ENCODE data around the gene WDR83. TPM values are rescaled to one million over a fixed set of nuclear protein-coding genes. Genes with fewer than 3 reads are reported as not detected.

WDR83 gene
- polyA plus RNA-seq, 3 donors, result 7.9 to 9.9 (median 8.5) TPM

DNA sequence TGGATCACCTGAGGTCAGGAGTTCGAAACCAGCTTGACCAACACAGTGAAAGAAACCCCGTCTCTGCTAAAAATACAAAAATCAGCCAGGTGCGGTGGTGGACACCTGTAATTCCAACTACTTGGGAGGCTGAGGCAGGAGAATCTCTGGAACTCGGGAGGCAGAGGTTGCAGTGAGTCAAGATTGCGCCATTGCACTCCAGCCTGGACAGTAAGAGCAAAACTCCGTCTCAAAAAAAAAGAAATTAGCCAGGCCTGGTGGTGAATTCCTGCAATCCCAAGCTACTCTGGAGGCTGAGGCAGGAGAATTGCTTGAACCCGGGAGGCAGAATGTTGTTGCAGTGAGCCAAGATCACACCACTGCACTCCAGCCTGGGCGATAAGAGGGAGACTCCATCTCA lies 42.0 kb downstream of the WDR83 start:
- no peaks in the 10 kb centered on the region for H3K4me1 Mint-ChIP-seq
- no peak for DNase-seq
- WGBS (ENCODE audit: insufficient coverage), result 95% methylated on average over 6 of the region's 8 CpGs

GRCh38 chr19:12711187-12711586 lies 44.6 kb downstream of the WDR83 start:
- Mint-ChIP-seq H3K36me3 (peaks cover 69 to 95% of the 10 kb centered on the region in 2 donors), H3K4me3 (no peak overlapping the region), H3K27me3 (ENCODE audit: low read depth in 3 of 3) (peaks cover 0 to 1% (median 0%) of the 10 kb centered on the region in 3 donors), H3K27ac (peak overlapping the region in 1 of 7 donors; percentile 32), H3K9me3 (peaks cover 0 to 4% (median 0%) of the 10 kb centered on the region in 7 donors), H3K4me1 (no peaks in the 10 kb centered on the region)
- H3K27ac ChIP-seq (ENCODE audit: low read depth in 1 of 2, low read length in 2 of 2), result no peak overlapping the region
- H3K27me3 ChIP-seq (ENCODE audit: control insufficient read depth in 2 of 2, insufficient read depth in 2 of 2, low read length in 2 of 2), result no peaks in the 10 kb centered on the region
- H4K20me1 ChIP-seq (ENCODE audit: insufficient read depth, low read length), result no peaks in the 10 kb centered on the region
- H3K9me3 ChIP-seq (replicated peaks in 1 of 2; ENCODE audit: control insufficient read depth in 1 of 2, insufficient read depth in 1 of 2, low read length in 2 of 2), result no peaks in the 10 kb centered on the region
- intact Hi-C loops (cut with micrococcal nuclease), result no loop called here
- no peak overlapping the region for H2AFZ ChIP-seq (ENCODE audit: insufficient read depth, low read depth, low read length, poor library complexity, severe bottlenecking)
- 97% methylated on average over 11 of the region's 17 CpGs for WGBS (ENCODE audit: insufficient coverage)
- no peaks in the 10 kb centered on the region for H3K79me2 ChIP-seq (ENCODE audit: insufficient read depth, low read length)
- peaks cover 69 to 87% of the 10 kb centered on the region in 2 donors for H3K36me3 ChIP-seq (replicated peaks in 1 of 2; ENCODE audit: control insufficient read depth in 1 of 2, insufficient read depth in 2 of 2, low read length in 2 of 2)
- TF ChIP-seq CTCF (IDR thresholded peaks at IDR 0.05), result no peak
- H3K4me3 ChIP-seq (replicated peaks in 1 of 3; ENCODE audit: low read depth in 2 of 3, low read length in 3 of 3), result no peak overlapping the region
- no peaks in the 10 kb centered on the region for H3K4me1 ChIP-seq (ENCODE audit: control insufficient read depth in 1 of 2, insufficient read depth in 2 of 2, low read length in 2 of 2)
- H3K9ac ChIP-seq (ENCODE audit: insufficient read depth, low read length, poor library complexity, severe bottlenecking), result no peak overlapping the region
- H3K4me2 ChIP-seq (replicated peaks; ENCODE audit: extremely low read depth, low read length, poor library complexity, severe bottlenecking), result no peak overlapping the region
- no peak for DNase-seq

More for the DNA sequence above, 42.0 kb downstream of the WDR83 start:
- no peaks in the 10 kb centered on the region for H3K4me1 ChIP-seq (ENCODE audit: control insufficient read depth in 1 of 2, insufficient read depth in 2 of 2, low read length in 2 of 2)
- intact Hi-C loops (cut with micrococcal nuclease), result no loop called here
- no peak overlapping the region for H3K27ac ChIP-seq (ENCODE audit: low read depth in 1 of 2, low read length in 2 of 2)
- H3K9me3 ChIP-seq (replicated peaks in 1 of 2; ENCODE audit: control insufficient read depth in 1 of 2, insufficient read depth in 1 of 2, low read length in 2 of 2), result no peaks in the 10 kb centered on the region
- H3K79me2 ChIP-seq (ENCODE audit: insufficient read depth, low read length), result no peaks in the 10 kb centered on the region
- H3K36me3 Mint-ChIP-seq, result peaks cover 69 to 94% of the 10 kb centered on the region in 2 donors
- H3K4me2 ChIP-seq (replicated peaks; ENCODE audit: extremely low read depth, low read length, poor library complexity, severe bottlenecking), result no peak overlapping the region
- peaks cover 0 to 4% (median 0%) of the 10 kb centered on the region in 7 donors for H3K9me3 Mint-ChIP-seq
- no peak overlapping the region for H3K4me3 Mint-ChIP-seq
- no peak overlapping the region for H3K27ac Mint-ChIP-seq
- no peaks in the 10 kb centered on the region for H3K27me3 ChIP-seq (ENCODE audit: control insufficient read depth in 2 of 2, insufficient read depth in 2 of 2, low read length in 2 of 2)
- H2AFZ ChIP-seq (ENCODE audit: insufficient read depth, low read depth, low read length, poor library complexity, severe bottlenecking), result no peak overlapping the region
- H4K20me1 ChIP-seq (ENCODE audit: insufficient read depth, low read length), result no peaks in the 10 kb centered on the region
- no peak for TF ChIP-seq CTCF (IDR thresholded peaks at IDR 0.05)
- peaks cover 73 to 88% of the 10 kb centered on the region in 2 donors for H3K36me3 ChIP-seq (replicated peaks in 1 of 2; ENCODE audit: control insufficient read depth in 1 of 2, insufficient read depth in 2 of 2, low read length in 2 of 2)
- H3K4me3 ChIP-seq (replicated peaks in 1 of 3; ENCODE audit: low read depth in 2 of 3, low read length in 3 of 3), result no peak overlapping the region
- peaks cover 0 to 1% (median 0%) of the 10 kb centered on the region in 3 donors for H3K27me3 Mint-ChIP-seq (ENCODE audit: low read depth in 3 of 3)
- no peak overlapping the region for H3K9ac ChIP-seq (ENCODE audit: insufficient read depth, low read length, poor library complexity, severe bottlenecking)
